Measurements from ENCODE around the gene PDE4B. TPM values are rescaled to one million over a fixed set of nuclear protein-coding genes. Genes with fewer than 3 reads are reported as not detected.
A peak's percentile ranks its signal among the peaks of the same experiment; 100 is the strongest.

Gene PDE4B
- total and polyA plus RNA-seq, 9 of the 15 experiments (the other 6 are each of a cell fraction or from before 2014, with no cell fraction given) = 0.09 TPM; not detected in 8

GRCh38 chr1:66381621-66382275 is 589.1 kb downstream of the PDE4B start (continued):
- no peak for TF ChIP-seq CGGBP1 (CRISPR knock-in tag; IDR thresholded peaks at IDR 0.05)

DNA sequence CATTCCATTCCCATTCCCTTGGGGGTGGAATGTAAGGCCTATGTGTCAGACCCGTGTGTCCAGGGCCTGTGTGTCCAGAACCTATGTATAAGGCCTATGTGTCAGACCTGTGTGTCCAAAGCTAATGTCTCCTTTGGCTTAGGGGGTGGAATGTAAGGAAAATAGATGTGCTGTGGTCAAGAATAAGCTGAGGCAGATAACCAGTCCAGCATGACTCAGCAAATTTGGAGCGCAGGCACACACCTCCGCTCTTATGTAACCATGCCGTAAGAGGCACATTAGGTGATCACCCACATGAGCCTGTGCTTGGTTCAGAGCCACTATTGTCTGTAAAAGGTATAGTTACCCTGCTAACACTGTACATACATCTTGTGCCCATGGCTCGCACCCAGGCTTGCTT is 590.5 kb downstream of the PDE4B start:
- peak in 2 of 4 experiments; percentile 8 to 50 for DNase-seq (ENCODE audit: extremely low read depth in 1 of 4, low spot score in 3 of 4)
- Histone ChIP-seq H3K4me1 (replicated peaks in 1 of 2; ENCODE audit: control insufficient read depth in 2 of 2, insufficient read depth in 2 of 2, low read length in 2 of 2) (no peaks in the 10 kb centered on the region), H4K20me1 (replicated peaks; ENCODE audit: control insufficient read depth, insufficient read depth, low read length) (no peaks in the 10 kb centered on the region), H2AFZ (ENCODE audit: low read depth, low read length) (no peak overlapping the region), H3K79me2 (ENCODE audit: control insufficient read depth, insufficient read depth, low read length) (no peaks in the 10 kb centered on the region), H3K27ac (ENCODE audit: extremely low read depth, low read depth, low read length) (no peak overlapping the region), H3K27me3 (ENCODE audit: control insufficient read depth in 2 of 2, insufficient read depth in 2 of 2, low read length in 2 of 2) (no peaks in the 10 kb centered on the region), H3K4me2 (ENCODE audit: insufficient read depth, low read length) (no peak overlapping the region), H3K9me3 (replicated peaks; ENCODE audit: control insufficient read depth, insufficient read depth, low read depth, low read length) (0 out of 2 replicates have a peak, but pooled peaks cover 2% of the 10 kb centered on the region), H3K36me3 (ENCODE audit: control insufficient read depth, insufficient read depth, low read length) (no peaks in the 10 kb centered on the region), H3K9me1 (ENCODE audit: control insufficient read depth, insufficient read depth, low read length) (no peaks in the 10 kb centered on the region), H3K4me3 (no peak overlapping the region), H3K9ac (ENCODE audit: insufficient read depth in 1 of 2, low read depth in 2 of 2, low read length in 2 of 2) (no peak overlapping the region)
- BruUV-seq (replicated peaks) = no TSS peak
- ChIA-PET CTCF (ENCODE audit: low intra/inter-chr PET ratio) (no interaction called here), POLR2A (no interaction called here)
- 5% methylated on average over 5 of the region's 5 CpGs for WGBS (ENCODE audit: insufficient coverage, low coverage, missing lambda C conversion rate)
- ATAC-seq = peak; percentile 76
- in situ Hi-C loops (cut with MboI) = no loop called here
- intact Hi-C loops (cut with micrococcal nuclease) = no loop called here
- peak; percentile 37 for FAIRE-seq
- TF ChIP-seq MTA3 (IDR thresholded peaks at IDR 0.05; ENCODE audit: borderline replicate concordance) (no peak), NUFIP1 (IDR thresholded peaks at IDR 0.05; ENCODE audit: partially characterized antibody) (no peak), BACH1 (tag; IDR thresholded peaks at IDR 0.05) (peak; percentile 95), HEY1 (CRISPR knock-in tag; IDR thresholded peaks at IDR 0.05; ENCODE audit: borderline replicate concordance) (no peak), NFE2 (IDR thresholded peaks at IDR 0.05; ENCODE audit: low read depth) (peak; percentile 90), TGIF2 (CRISPR knock-in tag; IDR thresholded peaks at IDR 0.05) (no peak), SMAD2 (IDR thresholded peaks at IDR 0.05; ENCODE audit: low read depth, low read length) (no peak), ZBTB11 (CRISPR knock-in tag; IDR thresholded peaks at IDR 0.05) (no peak), NR2C1 (IDR thresholded peaks at IDR 0.05) (no peak), NR2C1 (tag; IDR thresholded peaks at IDR 0.05) (no peak)
- TF ChIP-seq, protein P1, sequence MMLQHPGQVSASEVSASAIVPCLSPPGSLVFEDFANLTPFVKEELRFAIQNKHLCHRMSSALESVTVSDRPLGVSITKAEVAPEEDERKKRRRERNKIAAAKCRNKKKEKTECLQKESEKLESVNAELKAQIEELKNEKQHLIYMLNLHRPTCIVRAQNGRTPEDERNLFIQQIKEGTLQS (IDR thresholded peaks at IDR 0.05) = no peak
- TF ChIP-seq, protein P1 (CRISPR knock-in tag; conservative IDR thresholded peaks at IDR 0.05) = no peak
